Mammary epithelial cell (primary cell): ENCODE data around the gene CEL.

ENCODE experiments used
- CTCF ChIP-seq, 2 donors: IDR thresholded peaks in 1 of 2; conservative IDR thresholded peaks in 1 of 2; 2 replicates each; pipeline ENCODE4 v1.5.1; 2011 to 2012; ENCODE audit warnings: inconsistent platforms in 2 of 2, low read length in 2 of 2, mild to moderate bottlenecking in 2 of 2, control low read depth in 1 of 2, low read depth in 1 of 2; ENCODE audit not compliant: insufficient read depth in 1 of 2; ENCODE audit errors: extremely low read depth in 1 of 2
- EZH2 ChIP-seq: IDR thresholded peaks from 2 replicates; pipeline ENCODE4 v1.6.1; 2012; ENCODE audit warnings: low read length, inconsistent platforms, borderline replicate concordance

GRCh38 chr9:133076691-133077090 is 14.9 kb downstream of the CEL start:
- no peak for TF ChIP-seq CTCF (conservative IDR thresholded peaks at IDR 0.05 in 1 of 2, IDR thresholded peaks at IDR 0.05 in 1 of 2; ENCODE audit: extremely low read depth in 1 of 2, insufficient read depth in 1 of 2, low read depth in 1 of 2, low read length in 2 of 2)
- TF ChIP-seq EZH2: no peak
